Measurements from ENCODE around the gene CDCA5. TPM values are rescaled to one million over a fixed set of nuclear protein-coding genes. Genes with fewer than 3 reads are reported as not detected.

The CDCA5 gene
- total RNA-seq, 1 donor from 2014 or later, result 25.9 TPM

- H3K27ac Mint-ChIP-seq, result peak within 1 kb of the TSS; percentile 99
- TF ChIP-seq CTCF (IDR thresholded peaks at IDR 0.05; ENCODE audit: unreplicated experiment), result no peak
- H3K27me3 Mint-ChIP-seq, result no peaks in the 10 kb centered on the region
- DNase-seq (ENCODE audit: low spot score, unreplicated experiment), result peak; percentile 71
- H3K4me1 Mint-ChIP-seq (ENCODE audit: low read depth), result peaks cover 8% of the 10 kb centered on the region
- H3K4me3 Mint-ChIP-seq (ENCODE audit: low read depth), result peak within 1 kb of the TSS; percentile 95
- H3K9me3 Mint-ChIP-seq (ENCODE audit: low read depth), result no peaks in the 10 kb centered on the region
- peaks cover 2% of the 10 kb centered on the region for H3K36me3 Mint-ChIP-seq (ENCODE audit: insufficient read depth)
Observed at GRCh38 chr11:65095974-65096806, 12.3 kb upstream of the CDCA5 start, which contains the start of gene VPS51. Gene VPS51 (plus strand): TSS chr11:65096214. CDS start chr11:65096251, 37 bp downstream.

GRCh38 chr11:65095427-65095826 is 11.6 kb upstream of the CDCA5 start:
- Mint-ChIP-seq H3K27me3 (no peaks in the 10 kb centered on the region), H3K9me3 (ENCODE audit: low read depth) (no peaks in the 10 kb centered on the region), H3K4me3 (ENCODE audit: low read depth) (peak overlapping the region; percentile 95), H3K27ac (peak overlapping the region; percentile 99), H3K4me1 (ENCODE audit: low read depth) (peaks cover 8% of the 10 kb centered on the region), H3K36me3 (ENCODE audit: insufficient read depth) (peaks cover 2% of the 10 kb centered on the region)
- DNase-seq (ENCODE audit: low spot score, unreplicated experiment), result no peak
- TF ChIP-seq CTCF (IDR thresholded peaks at IDR 0.05; ENCODE audit: unreplicated experiment), result no peak

- no peak for TF ChIP-seq CTCF (IDR thresholded peaks at IDR 0.05; ENCODE audit: unreplicated experiment)
- Mint-ChIP-seq H3K9me3 (ENCODE audit: low read depth) (no peaks in the 10 kb centered on the region), H3K27me3 (no peaks in the 10 kb centered on the region), H3K36me3 (ENCODE audit: insufficient read depth) (peaks cover 4% of the 10 kb centered on the region), H3K4me3 (ENCODE audit: low read depth) (no peak overlapping the region), H3K27ac (no peak overlapping the region), H3K4me1 (ENCODE audit: low read depth) (peaks cover 4% of the 10 kb centered on the region)
- DNase-seq (ENCODE audit: low spot score, unreplicated experiment), result no peak
Observed at GRCh38 chr11:65090628-65091027, 6.8 kb upstream of the CDCA5 start.

GRCh38 chr11:65089621-65090020 is 5.8 kb upstream of the CDCA5 start:
- H3K36me3 Mint-ChIP-seq (ENCODE audit: insufficient read depth), result peaks cover 6% of the 10 kb centered on the region
- TF ChIP-seq CTCF (IDR thresholded peaks at IDR 0.05; ENCODE audit: unreplicated experiment), result no peak
- H3K4me3 Mint-ChIP-seq (ENCODE audit: low read depth), result no peak overlapping the region
- H3K4me1 Mint-ChIP-seq (ENCODE audit: low read depth), result peaks cover 8% of the 10 kb centered on the region
- no peaks in the 10 kb centered on the region for H3K27me3 Mint-ChIP-seq
- DNase-seq (ENCODE audit: low spot score, unreplicated experiment), result no peak
- no peak overlapping the region for H3K27ac Mint-ChIP-seq
- no peaks in the 10 kb centered on the region for H3K9me3 Mint-ChIP-seq (ENCODE audit: low read depth)

- H3K9me3 Mint-ChIP-seq (ENCODE audit: low read depth), result no peaks in the 10 kb centered on the region
- no peaks in the 10 kb centered on the region for H3K27me3 Mint-ChIP-seq
- no peak overlapping the region for H3K27ac Mint-ChIP-seq
- no peak for TF ChIP-seq CTCF (IDR thresholded peaks at IDR 0.05; ENCODE audit: unreplicated experiment)
- H3K36me3 Mint-ChIP-seq (ENCODE audit: insufficient read depth), result peaks cover 6% of the 10 kb centered on the region
- no peak overlapping the region for H3K4me3 Mint-ChIP-seq (ENCODE audit: low read depth)
- peaks cover 14% of the 10 kb centered on the region for H3K4me1 Mint-ChIP-seq (ENCODE audit: low read depth)
- no peak for DNase-seq (ENCODE audit: low spot score, unreplicated experiment)
Observed at GRCh38 chr11:65087827-65088226, 4.0 kb upstream of the CDCA5 start.
